ENCODE measurements around the gene PDAP1. TPM values are rescaled to one million over a fixed set of nuclear protein-coding genes. Genes with fewer than 3 reads are reported as not detected.
A peak's percentile ranks its signal among the peaks of the same experiment; 100 is the strongest.

The PDAP1 gene
- total RNA-seq, 1 donor from 2014 or later, result 91.2 TPM

- Mint-ChIP-seq H3K4me3 (ENCODE audit: unreplicated experiment) (no peak overlapping the region), H3K4me1 (ENCODE audit: low read depth) (peaks cover 36% of the 10 kb centered on the region), H3K27me3 (ENCODE audit: low read depth) (no peaks in the 10 kb centered on the region), H3K9me3 (ENCODE audit: low read depth) (no peaks in the 10 kb centered on the region), H3K36me3 (ENCODE audit: low read depth) (peaks cover 11% of the 10 kb centered on the region), H3K27ac (ENCODE audit: unreplicated experiment) (peak overlapping the region; percentile 36)
- TF ChIP-seq CTCF (IDR thresholded peaks at IDR 0.05), result no peak
- DNase-seq (ENCODE audit: low spot score), result no peak
Measured at GRCh38 chr7:99369767-99370391, 38.5 kb downstream of the PDAP1 start.

- H3K27me3 Mint-ChIP-seq (ENCODE audit: low read depth), result no peaks in the 10 kb centered on the region
- no peaks in the 10 kb centered on the region for H3K9me3 Mint-ChIP-seq (ENCODE audit: low read depth)
- no peak for DNase-seq (ENCODE audit: low spot score)
- H3K4me3 Mint-ChIP-seq (ENCODE audit: unreplicated experiment), result no peak overlapping the region
- peaks cover 16% of the 10 kb centered on the region for H3K36me3 Mint-ChIP-seq (ENCODE audit: low read depth)
- TF ChIP-seq CTCF (IDR thresholded peaks at IDR 0.05), result no peak
- H3K4me1 Mint-ChIP-seq (ENCODE audit: low read depth), result peaks cover 36% of the 10 kb centered on the region
- H3K27ac Mint-ChIP-seq (ENCODE audit: unreplicated experiment), result peak overlapping the region; percentile 6
Measured at GRCh38 chr7:99368750-99369389, 39.5 kb downstream of the PDAP1 start.

- H3K9me3 Mint-ChIP-seq (ENCODE audit: low read depth), result no peaks in the 10 kb centered on the region
- no peak overlapping the region for H3K4me3 Mint-ChIP-seq (ENCODE audit: unreplicated experiment)
- no peaks in the 10 kb centered on the region for H3K27me3 Mint-ChIP-seq (ENCODE audit: low read depth)
- H3K4me1 Mint-ChIP-seq (ENCODE audit: low read depth), result peaks cover 26% of the 10 kb centered on the region
- DNase-seq (ENCODE audit: low spot score), result no peak
- H3K27ac Mint-ChIP-seq (ENCODE audit: unreplicated experiment), result no peak overlapping the region
- H3K36me3 Mint-ChIP-seq (ENCODE audit: low read depth), result peaks cover 25% of the 10 kb centered on the region
- no peak for TF ChIP-seq CTCF (IDR thresholded peaks at IDR 0.05)
Measured at GRCh38 chr7:99366646-99367045, 41.8 kb downstream of the PDAP1 start.

GRCh38 chr7:99365318-99366141 lies 42.9 kb downstream of the PDAP1 start:
- no peak for DNase-seq (ENCODE audit: low spot score)
- H3K27ac Mint-ChIP-seq (ENCODE audit: unreplicated experiment), result no peak overlapping the region
- H3K4me1 Mint-ChIP-seq (ENCODE audit: low read depth), result peaks cover 22% of the 10 kb centered on the region
- H3K4me3 Mint-ChIP-seq (ENCODE audit: unreplicated experiment), result no peak overlapping the region
- peaks cover 27% of the 10 kb centered on the region for H3K36me3 Mint-ChIP-seq (ENCODE audit: low read depth)
- H3K9me3 Mint-ChIP-seq (ENCODE audit: low read depth), result no peaks in the 10 kb centered on the region
- TF ChIP-seq CTCF (IDR thresholded peaks at IDR 0.05), result peak; percentile 72
- H3K27me3 Mint-ChIP-seq (ENCODE audit: low read depth), result no peaks in the 10 kb centered on the region

GRCh38 chr7:99363286-99363685 lies 45.1 kb downstream of the PDAP1 start:
- Mint-ChIP-seq H3K4me1 (ENCODE audit: low read depth) (peaks cover 8% of the 10 kb centered on the region), H3K27me3 (ENCODE audit: low read depth) (no peaks in the 10 kb centered on the region), H3K9me3 (ENCODE audit: low read depth) (no peaks in the 10 kb centered on the region), H3K36me3 (ENCODE audit: low read depth) (peaks cover 32% of the 10 kb centered on the region), H3K4me3 (ENCODE audit: unreplicated experiment) (no peak overlapping the region), H3K27ac (ENCODE audit: unreplicated experiment) (peak overlapping the region; percentile 3)
- DNase-seq (ENCODE audit: low spot score), result no peak
- TF ChIP-seq CTCF (IDR thresholded peaks at IDR 0.05), result no peak
